ENCODE measurements around the gene PLEKHH1. TPM values are rescaled to one million over a fixed set of nuclear protein-coding genes. Genes with fewer than 3 reads are reported as not detected.

The PLEKHH1 gene
- total and polyA plus RNA-seq, 2 of the 8 experiments (the other 6 are each of a cell fraction or from before 2014, with no cell fraction given), result 28.3 to 33.3 TPM

- TF ChIP-seq PHF8 (conservative IDR thresholded peaks at IDR 0.05; ENCODE audit: low read depth, low read length) (no peak), EP300 (IDR thresholded peaks at IDR 0.05; ENCODE audit: borderline replicate concordance in 1 of 2, low read depth in 2 of 2, low read length in 2 of 2) (no peak), YY1 (IDR thresholded peaks at IDR 0.05; ENCODE audit: low read depth, low read length) (no peak), MAX (IDR thresholded peaks at IDR 0.05) (no peak)
These were observed 45.8 kb upstream of the PLEKHH1 start (continued) for GRCh38 chr14:67487332-67487731.
